GM12873 (cell line): ENCODE results near the gene GLI3.

Experiments used
- CTCF ChIP-seq: IDR thresholded peaks from 2 replicates; pipeline ENCODE4 v1.5.1; 2012; ENCODE audit warnings: low read depth, mild to moderate bottlenecking, moderate library complexity, low read length, control low read depth; ENCODE audit not compliant: insufficient read depth; ENCODE audit errors: missing control alignments

Gene GLI3

DNA sequence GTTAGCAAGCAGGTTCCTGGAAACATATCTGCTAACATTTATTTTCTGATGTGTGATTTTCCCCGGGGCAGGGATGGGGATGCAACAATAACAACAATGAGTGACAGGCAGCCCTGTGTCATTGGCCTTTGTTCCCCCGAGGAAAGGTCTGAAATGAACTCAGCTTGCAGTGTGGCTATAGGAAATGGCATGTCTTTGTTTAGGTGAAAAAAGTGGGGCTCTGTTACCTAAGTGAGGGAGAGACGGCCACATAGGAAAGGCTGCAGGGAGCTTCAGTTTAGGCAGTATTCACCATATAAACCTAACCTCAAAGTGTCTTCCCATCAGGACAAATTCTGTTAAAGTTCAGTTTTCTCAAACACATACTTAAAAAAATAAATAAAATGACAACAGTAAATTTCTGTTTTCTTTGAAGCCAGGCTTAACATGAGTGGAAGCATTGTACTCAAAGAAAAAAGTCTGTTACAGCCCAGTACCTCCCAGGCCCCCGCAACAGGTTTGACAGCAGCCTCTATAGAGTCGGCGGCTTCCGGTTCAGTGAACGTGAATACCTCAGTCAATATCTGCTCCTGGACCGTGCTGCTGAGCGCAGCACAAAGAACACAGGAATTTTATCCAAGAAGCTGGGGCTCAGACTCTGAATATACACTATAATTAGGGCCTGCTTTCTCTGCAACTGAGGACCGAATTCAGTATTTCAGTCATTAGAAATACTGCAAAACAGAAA, 168.3 kb downstream of the GLI3 start:
- TF ChIP-seq CTCF, result no peak

- TF ChIP-seq CTCF, result no peak
Measured at GRCh38 chr7:42065942-42066341, 171.1 kb downstream of the GLI3 start.

GRCh38 chr7:42065015-42065414, 172.0 kb downstream of the GLI3 start:
- TF ChIP-seq CTCF, result no peak

- no peak for TF ChIP-seq CTCF
Measured at GRCh38 chr7:42064534-42064933, 172.5 kb downstream of the GLI3 start.

GRCh38 chr7:42059275-42059674, 177.7 kb downstream of the GLI3 start:
- no peak for TF ChIP-seq CTCF

- no peak for TF ChIP-seq CTCF
Measured at GRCh38 chr7:42057331-42057730, 179.7 kb downstream of the GLI3 start.

DNA sequence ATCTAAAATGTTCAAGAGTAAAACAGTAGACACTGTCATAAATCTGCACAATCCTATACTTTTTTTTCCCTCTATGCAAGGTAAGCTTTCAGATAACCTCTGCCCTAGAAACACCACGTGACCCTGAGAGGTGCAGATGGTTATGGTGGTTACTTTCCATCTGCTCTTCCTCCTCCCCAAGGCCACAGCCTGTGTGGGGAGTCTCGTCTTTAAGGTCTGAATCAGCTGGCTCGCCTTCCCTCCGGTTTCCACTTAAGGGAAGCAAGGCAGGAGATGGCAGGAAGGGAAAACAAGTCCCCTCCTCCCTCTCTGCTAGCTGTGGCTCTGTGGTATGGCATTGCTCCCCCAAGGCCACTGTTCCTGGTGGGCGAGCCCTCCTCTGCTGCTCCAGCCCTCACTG, 181.8 kb downstream of the GLI3 start:
- no peak for TF ChIP-seq CTCF
